ENCODE results near the gene GFRA1. TPM values are rescaled to one million over a fixed set of nuclear protein-coding genes. Genes with fewer than 3 reads are reported as not detected.

GFRA1 gene
- total RNA-seq, 4 donors from 2014 or later: 19.8 to 61.8 (median 25.2) TPM

GRCh38 chr10:116276981-116277380, 4.0 kb upstream of the GFRA1 start:
- Histone ChIP-seq H3K27ac (no peak overlapping the region), H3K4me3 (no peak overlapping the region), H3K4me1 (peaks cover 25% of the 10 kb centered on the region), H3K36me3 (no peaks in the 10 kb centered on the region), H3K9me3 (no peaks in the 10 kb centered on the region), H3K27me3 (peaks cover 34% of the 10 kb centered on the region)
- 93% methylated on average over 3 of the region's 3 CpGs for WGBS
- no peak for TF ChIP-seq CTCF (IDR thresholded peaks at IDR 0.05)
- no peak for TF ChIP-seq EP300 (IDR thresholded peaks at IDR 0.05)
- TF ChIP-seq POLR2A (IDR thresholded peaks at IDR 0.05): no peak
- TF ChIP-seq POLR2AphosphoS5 (IDR thresholded peaks at IDR 0.05): no peak
- no peak for DNase-seq (ENCODE audit: low spot score in 2 of 2)

DNA sequence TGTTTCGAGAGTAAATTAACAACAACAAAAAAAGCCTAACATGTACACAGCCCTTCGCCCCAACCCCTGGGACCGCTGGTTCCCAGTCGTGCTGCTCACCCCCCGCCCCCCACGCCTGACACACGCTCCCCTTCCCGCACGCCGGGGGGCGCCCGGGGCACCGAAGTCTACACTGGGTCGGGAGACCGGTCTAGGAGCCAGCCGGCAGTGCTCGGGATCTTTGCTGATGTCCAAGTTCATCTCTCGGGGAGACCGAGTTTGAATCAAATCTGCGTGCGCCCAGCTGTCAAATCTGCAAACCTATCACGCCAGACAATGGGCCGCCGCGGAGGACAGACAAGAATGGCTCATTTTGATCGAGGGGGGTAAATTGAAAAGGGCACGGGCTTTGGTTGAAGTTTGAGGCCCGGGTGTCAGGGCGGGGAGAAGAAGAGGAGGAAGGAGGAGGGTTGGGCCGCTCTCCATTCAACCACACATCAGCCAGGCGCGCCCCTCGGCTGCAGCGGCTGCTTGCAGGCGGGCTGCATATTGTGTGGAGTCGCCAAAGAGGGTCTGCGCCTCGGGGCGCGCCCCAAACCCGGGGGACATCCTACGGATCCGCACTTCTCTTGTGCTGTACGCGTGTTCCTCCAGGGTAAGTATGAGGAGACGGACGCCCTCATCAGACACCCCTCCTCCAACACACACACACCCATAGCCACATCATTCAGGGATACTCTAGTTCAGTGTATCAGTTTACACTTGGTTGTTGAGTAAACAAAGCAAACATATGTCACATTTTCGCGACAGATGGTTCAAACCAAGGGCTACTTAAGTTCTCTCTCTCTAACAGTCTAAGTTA, 1.3 kb upstream of the GFRA1 start:
- H3K27ac ChIP-seq: peak overlapping the region; percentile 73
- H3K4me3 ChIP-seq: peak overlapping the region; percentile 65
- TF ChIP-seq CTCF (IDR thresholded peaks at IDR 0.05) (no peak), EP300 (IDR thresholded peaks at IDR 0.05) (no peak), POLR2AphosphoS5 (IDR thresholded peaks at IDR 0.05) (no peak), POLR2A (IDR thresholded peaks at IDR 0.05) (no peak)
- H3K4me1 ChIP-seq: peaks cover 49% of the 10 kb centered on the region
- H3K27me3 ChIP-seq: peaks cover 61% of the 10 kb centered on the region
- 4% methylated on average over 41 of the region's 49 CpGs for WGBS
- no peaks in the 10 kb centered on the region for H3K9me3 ChIP-seq
- H3K36me3 ChIP-seq: no peaks in the 10 kb centered on the region
- DNase-seq (ENCODE audit: low spot score in 2 of 2): peak; percentile 67 to 84

- DNase-seq (ENCODE audit: low spot score in 2 of 2): peak in 1 of 2 donors; percentile 72
These were observed 1.2 kb downstream of the GFRA1 start for GRCh38 chr10:116271593-116272439.

DNA sequence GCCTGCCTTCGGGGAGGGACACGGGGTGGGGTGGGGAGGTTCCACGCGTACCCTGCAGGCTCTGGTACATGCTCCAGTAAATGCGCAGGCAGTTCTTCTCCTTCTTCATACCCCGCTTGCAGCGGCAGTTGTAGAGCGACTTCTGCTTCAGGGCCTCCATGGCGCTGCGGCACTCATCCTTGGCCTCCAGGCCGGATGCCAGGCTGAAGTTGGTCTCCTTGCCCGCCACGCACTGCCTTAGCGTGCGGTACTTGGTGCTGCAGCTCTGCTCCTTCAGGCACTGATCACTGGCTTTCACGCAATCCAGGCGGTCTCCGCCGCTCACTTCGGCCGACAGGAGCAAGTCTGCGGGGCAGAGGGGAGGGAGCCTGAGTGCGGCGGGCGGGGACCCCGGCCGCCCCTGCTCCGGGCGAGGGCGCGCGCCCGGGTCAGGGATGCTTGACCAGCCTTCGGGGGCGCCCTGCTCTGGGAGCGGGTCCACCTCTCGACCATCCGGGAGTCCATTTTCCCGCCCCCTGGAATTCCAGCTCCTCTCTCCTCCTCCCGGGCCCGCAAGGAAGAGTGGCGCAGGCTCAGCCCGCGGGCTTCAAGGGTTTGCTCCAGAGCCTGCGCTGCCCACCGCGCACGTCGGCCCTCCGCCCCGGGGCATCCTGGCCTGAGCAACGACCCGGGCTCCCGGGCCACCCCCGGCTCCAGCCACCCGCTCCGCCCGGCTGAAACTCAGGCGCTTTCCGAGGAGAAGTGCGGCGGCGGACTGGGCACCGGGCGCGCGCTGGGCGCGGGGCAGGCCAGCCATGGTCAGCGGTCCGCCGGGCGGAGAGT, 2.0 kb downstream of the GFRA1 start:
- H3K9me3 ChIP-seq: no peaks in the 10 kb centered on the region
- no peaks in the 10 kb centered on the region for H3K36me3 ChIP-seq
- peaks cover 49% of the 10 kb centered on the region for H3K4me1 ChIP-seq
- H3K27ac ChIP-seq: peak overlapping the region; percentile 73
- no peak for DNase-seq (ENCODE audit: low spot score in 2 of 2)
- WGBS: no CpG with 5 or more reads among the region's 73 CpGs
- peaks cover 61% of the 10 kb centered on the region for H3K27me3 ChIP-seq
- TF ChIP-seq POLR2A (IDR thresholded peaks at IDR 0.05) (no peak), CTCF (IDR thresholded peaks at IDR 0.05) (no peak)
- H3K4me3 ChIP-seq: peak overlapping the region; percentile 65

More at GRCh38 chr10:116271593-116272439, 1.2 kb downstream of the GFRA1 start:
- TF ChIP-seq EP300 (IDR thresholded peaks at IDR 0.05) (no peak), CTCF (IDR thresholded peaks at IDR 0.05) (no peak), POLR2AphosphoS5 (IDR thresholded peaks at IDR 0.05) (no peak), POLR2A (IDR thresholded peaks at IDR 0.05) (no peak)
- H3K4me1 ChIP-seq: peaks cover 49% of the 10 kb centered on the region
- WGBS: 4% methylated on average over 42 of the region's 64 CpGs
- peaks cover 61% of the 10 kb centered on the region for H3K27me3 ChIP-seq
- H3K4me3 ChIP-seq: peak overlapping the region; percentile 65
- no peaks in the 10 kb centered on the region for H3K36me3 ChIP-seq
- peak overlapping the region; percentile 73 for H3K27ac ChIP-seq
- no peaks in the 10 kb centered on the region for H3K9me3 ChIP-seq
